Right lung (tissue), 10 donors: Measurements from ENCODE around the gene LOXL3. TPM values are rescaled to one million over a fixed set of nuclear protein-coding genes. Genes with fewer than 3 reads are reported as not detected.

ENCODE experiments used
- DNase-seq, 2 donors: peaks; one replicate each; pipeline ENCODE4 v3.0.0-alpha.2; 2013
- long read RNA-seq, 8 donors: transcript quantifications; one replicate each; lab custom pipeline, GENCODE V29; 2026
- polyA plus RNA-seq, 5 donors: library from polyadenylated mRNA; unstranded; fragments of 120-200 nt; gene quantifications; one replicate each; pipeline versions ENCODE4 v1.2.1 to v1.2.3, GENCODE V29; 2013; ENCODE audit warnings: inconsistent platforms in 1 of 5, low replicate concordance in 1 of 5; ENCODE audit not compliant: insufficient read length in 5 of 5, insufficient read depth in 1 of 5

LOXL3 gene, protein sequence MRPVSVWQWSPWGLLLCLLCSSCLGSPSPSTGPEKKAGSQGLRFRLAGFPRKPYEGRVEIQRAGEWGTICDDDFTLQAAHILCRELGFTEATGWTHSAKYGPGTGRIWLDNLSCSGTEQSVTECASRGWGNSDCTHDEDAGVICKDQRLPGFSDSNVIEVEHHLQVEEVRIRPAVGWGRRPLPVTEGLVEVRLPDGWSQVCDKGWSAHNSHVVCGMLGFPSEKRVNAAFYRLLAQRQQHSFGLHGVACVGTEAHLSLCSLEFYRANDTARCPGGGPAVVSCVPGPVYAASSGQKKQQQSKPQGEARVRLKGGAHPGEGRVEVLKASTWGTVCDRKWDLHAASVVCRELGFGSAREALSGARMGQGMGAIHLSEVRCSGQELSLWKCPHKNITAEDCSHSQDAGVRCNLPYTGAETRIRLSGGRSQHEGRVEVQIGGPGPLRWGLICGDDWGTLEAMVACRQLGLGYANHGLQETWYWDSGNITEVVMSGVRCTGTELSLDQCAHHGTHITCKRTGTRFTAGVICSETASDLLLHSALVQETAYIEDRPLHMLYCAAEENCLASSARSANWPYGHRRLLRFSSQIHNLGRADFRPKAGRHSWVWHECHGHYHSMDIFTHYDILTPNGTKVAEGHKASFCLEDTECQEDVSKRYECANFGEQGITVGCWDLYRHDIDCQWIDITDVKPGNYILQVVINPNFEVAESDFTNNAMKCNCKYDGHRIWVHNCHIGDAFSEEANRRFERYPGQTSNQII
- polyA plus RNA-seq: 1 to 10 TPM; 7.9 to 9.9 (median 9.6) TPM
- long read RNA-seq, donor 1, partial matches to known transcripts: 71 of 73 reads
- long read RNA-seq, donor 1, other reads (novel, unspliced or antisense): 0 of 73 reads
- long read RNA-seq, donor 2, partial matches to known transcripts: 6 of 9 reads
- long read RNA-seq, donor 2, other reads (novel, unspliced or antisense): 0 of 9 reads
- long read RNA-seq, donor 3, partial matches to known transcripts: 16 of 17 reads
- long read RNA-seq, donor 3, other reads (novel, unspliced or antisense): 0 of 17 reads
- long read RNA-seq, donor 4, partial matches to known transcripts: 0 of 4 reads
- long read RNA-seq, donor 4, other reads (novel, unspliced or antisense): 0 of 4 reads
- long read RNA-seq, donor 5, partial matches to known transcripts: 9 of 13 reads
- long read RNA-seq, donor 5, other reads (novel, unspliced or antisense): 0 of 13 reads
- long read RNA-seq, donor 6, partial matches to known transcripts: 47 of 47 reads
- long read RNA-seq, donor 6, other reads (novel, unspliced or antisense): 0 of 47 reads
- long read RNA-seq, donor 7, partial matches to known transcripts: 42 of 43 reads
- long read RNA-seq, donor 7, other reads (novel, unspliced or antisense): 0 of 43 reads
- long read RNA-seq, donor 8, partial matches to known transcripts: 15 of 26 reads
- long read RNA-seq, donor 8, other reads (novel, unspliced or antisense): 10 of 26 reads

- DNase-seq: peak; percentile 88
Observed at GRCh38 chr2:74553892-74554819, at the start of gene LOXL3, which contains the start of gene DOK1. Gene LOXL3, minus strand, starts transcription at chr2:74553942. Its CDS starts 1,308 bp downstream, at chr2:74552634. Gene DOK1, plus strand, starts transcription at chr2:74554720. Its CDS starts 35 bp downstream, at chr2:74554755.

GRCh38 chr2:74602586-74603281 is 49.0 kb upstream of the LOXL3 start:
- DNase-seq: no peak

DNA sequence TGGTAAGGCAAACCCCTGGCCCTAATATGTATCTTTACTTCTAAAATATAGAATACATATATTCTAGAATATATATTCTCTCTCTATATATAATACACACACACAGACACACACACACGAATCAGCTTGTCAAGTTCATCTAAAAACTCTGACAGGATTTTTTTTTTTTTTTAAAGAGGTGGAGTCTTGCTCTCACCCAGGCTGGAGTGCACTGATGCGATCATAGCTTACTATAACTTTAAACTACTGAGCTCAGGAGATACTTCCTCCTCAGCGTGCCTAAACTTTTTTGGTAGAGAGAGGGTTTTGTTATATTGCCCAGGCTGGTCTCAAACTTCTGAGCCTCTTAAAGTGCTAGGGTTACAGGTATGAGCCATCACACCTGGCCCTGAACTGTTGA is 45.9 kb upstream of the LOXL3 start:
- DNase-seq: no peak

- no peak for DNase-seq
Observed at GRCh38 chr2:74597410-74597809, 43.7 kb upstream of the LOXL3 start.

DNA sequence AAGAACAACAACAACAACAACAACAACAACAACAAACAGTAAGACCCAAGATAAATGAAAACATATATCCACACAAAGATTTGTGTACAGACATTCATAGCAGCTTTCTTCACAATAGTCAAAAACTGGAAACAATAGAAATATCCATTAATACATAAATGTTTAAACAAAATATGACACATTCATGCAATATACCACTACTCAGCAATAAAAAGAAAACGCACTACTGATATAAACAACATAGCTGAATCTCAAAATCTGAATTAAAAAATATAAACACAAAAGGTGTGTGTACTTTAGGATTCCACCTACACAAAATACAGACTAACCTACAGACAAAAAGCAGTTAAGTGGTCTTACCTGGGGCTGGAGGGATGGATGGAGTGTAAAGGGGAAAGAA is 42.8 kb upstream of the LOXL3 start:
- DNase-seq: no peak

DNA sequence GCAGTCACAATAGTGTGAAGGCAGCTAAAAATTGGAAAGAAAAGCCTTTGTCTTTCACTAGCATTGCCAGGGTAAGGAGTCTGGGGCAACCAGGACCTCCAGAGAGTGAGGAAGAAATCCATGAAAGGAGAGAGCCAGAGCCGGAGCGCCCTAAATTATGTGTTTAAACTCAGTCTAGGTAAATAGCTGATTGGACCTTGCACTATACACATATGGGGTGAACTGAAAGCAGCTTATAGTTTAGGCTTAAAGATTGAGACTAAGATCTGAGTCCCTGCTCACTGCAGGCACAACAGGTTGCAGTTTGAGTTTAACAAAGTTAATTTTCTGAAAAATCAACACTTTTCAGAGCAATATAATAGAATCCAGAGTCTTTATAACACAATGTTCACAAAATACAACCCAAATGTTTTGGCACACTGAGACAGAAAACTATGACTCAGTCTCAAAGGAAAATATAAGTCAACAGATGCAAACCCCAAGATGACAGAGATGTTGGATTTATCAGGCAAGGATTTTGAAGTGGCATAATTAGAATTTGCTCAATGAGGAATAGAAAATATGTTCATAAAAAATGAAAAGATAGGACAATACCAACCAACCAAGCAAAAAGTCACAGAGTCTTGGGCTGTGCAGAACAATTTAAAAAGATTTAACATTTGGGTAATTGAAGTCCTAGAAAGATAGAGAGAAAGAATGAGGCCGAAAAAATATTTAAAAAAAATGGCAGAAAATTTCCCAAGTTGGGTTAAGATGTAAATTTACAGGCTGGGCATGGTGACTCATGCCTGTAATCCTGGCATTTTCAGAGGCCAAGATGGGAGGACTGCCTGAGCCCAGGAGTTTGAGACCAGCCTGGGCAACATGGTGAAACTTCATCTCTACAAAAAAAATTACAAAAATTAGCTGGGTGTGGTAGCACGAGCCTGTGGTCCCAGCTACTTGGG is 40.4 kb upstream of the LOXL3 start:
- no peak for DNase-seq

DNA sequence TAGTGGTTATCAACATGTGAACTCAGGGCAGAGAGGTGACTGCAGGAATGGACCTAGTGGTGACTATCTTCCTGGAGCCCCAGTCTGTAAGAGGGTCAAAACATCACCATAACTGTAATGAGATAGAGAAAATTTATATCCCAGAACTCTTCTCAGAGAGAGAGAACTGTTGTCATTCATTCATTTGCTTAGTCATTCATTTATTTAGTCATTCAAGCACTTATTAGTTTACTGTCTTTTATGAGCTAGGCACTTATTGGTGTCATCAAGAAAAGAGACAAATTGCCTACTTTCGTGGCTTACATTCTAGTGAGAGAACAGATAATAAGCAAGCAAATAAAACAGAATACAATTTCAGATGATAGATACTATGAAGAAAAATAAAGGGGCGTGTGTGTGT is 34.9 kb upstream of the LOXL3 start:
- DNase-seq: no peak

- DNase-seq: peak; percentile 54 to 67
Observed at GRCh38 chr2:74587664-74588277, 34.0 kb upstream of the LOXL3 start.

- DNase-seq: no peak
Observed at GRCh38 chr2:74585406-74586185, 31.9 kb upstream of the LOXL3 start.

DNA sequence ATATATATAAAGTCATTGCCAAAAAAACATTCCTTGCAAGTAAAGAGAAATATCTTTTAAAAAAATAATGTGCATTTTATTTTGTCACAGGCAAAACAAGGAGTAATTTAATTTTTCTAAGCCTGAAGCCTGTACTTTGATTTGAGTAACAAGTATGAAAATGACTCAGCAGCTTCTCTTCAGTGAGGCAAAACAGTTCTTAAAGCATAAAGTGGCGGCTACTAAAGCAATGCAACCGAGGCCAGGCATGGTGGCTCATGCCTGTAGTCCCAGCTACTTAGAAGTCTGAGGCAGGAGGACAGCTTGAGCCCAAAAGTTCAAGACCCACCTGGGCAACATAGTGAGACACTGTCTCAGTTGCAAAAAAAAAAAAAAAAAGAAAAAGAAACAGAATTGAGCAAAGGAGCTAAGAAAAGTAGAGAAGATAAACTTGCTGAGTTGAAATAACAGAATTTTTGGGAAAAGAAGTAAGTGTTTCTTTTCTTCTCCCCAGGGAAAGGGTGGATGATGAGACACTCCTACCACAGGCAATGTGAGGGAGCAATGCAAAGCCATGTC is 30.4 kb upstream of the LOXL3 start:
- DNase-seq: no peak

- DNase-seq: no peak
Observed at GRCh38 chr2:74583504-74583903, 29.8 kb upstream of the LOXL3 start.

DNA sequence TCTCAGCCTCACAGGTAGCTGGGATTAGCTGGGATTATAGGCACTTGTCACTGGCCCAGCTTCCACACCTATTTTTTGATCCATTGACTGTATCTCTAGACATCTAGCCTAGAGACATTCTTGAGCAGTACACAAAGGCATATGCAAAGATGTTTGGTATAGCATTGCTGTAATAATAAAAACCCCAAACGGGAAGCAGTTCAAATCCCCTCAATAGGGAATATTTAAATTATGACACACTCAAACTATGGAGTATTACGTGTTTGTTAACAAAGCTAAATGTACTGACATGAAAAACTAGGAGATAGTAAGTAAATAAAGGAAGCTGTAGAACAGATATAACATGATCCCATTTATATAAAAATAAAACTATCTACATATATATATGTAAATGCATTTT is 28.4 kb upstream of the LOXL3 start:
- no peak for DNase-seq

DNA sequence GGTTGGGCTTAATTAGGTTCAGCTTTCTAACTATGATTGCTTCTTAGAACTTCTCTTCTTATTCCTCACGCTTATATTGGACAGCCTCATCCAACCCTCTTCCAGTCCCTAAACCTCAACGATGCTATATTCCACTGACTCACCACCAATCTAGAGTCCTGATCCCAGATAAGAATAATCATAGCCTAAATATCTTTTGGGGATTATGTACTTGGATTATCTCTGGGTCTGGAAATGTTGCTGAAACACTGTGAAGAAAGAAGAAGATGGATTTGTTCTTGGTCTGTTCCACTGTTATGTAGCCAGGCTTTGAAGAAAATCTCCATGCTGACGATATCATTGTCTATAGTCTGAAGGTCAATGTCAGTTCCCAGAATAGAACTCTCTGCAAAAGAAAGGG is 27.7 kb upstream of the LOXL3 start:
- no peak for DNase-seq

GRCh38 chr2:74578408-74578807 is 24.7 kb upstream of the LOXL3 start:
- no peak for DNase-seq

- DNase-seq: no peak
Observed at GRCh38 chr2:74577448-74577847, 23.7 kb upstream of the LOXL3 start.

DNA sequence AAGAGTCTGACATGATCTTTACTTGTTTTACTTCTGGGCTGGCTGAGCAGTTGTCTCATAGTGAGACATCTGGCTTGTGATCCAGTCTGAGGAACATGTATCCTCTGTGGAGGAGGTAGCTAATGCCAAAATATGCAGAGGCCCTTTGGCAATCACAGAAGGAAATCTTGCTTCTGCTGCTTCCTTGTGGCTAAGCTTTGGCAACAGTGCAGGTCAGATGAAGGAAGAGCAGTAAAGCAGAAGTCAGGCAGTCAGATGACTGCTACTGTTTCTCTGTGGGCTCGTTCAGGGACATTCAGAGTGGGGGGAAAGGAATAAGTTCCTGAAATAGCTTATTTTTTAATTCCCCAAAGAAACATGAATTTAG is 23.1 kb upstream of the LOXL3 start:
- no peak for DNase-seq
